Mononuclear cell (primary cell): ENCODE data around the gene MMP15. TPM values are rescaled to one million over a fixed set of nuclear protein-coding genes. Genes with fewer than 3 reads are reported as not detected.
"Not testable (repeated sequence)": the region's sequence is repeated elsewhere in the genome, so short reads cannot be mapped to it uniquely, and the experiment has no call there.

Experiments used
- H3K27me3 ChIP-seq: 2 replicates; pipeline ENCODE4 v1.6.0; 2011; ENCODE audit warnings: low read length, control low read depth; ENCODE audit not compliant: insufficient read depth
- H3K4me1 ChIP-seq: 2 replicates; pipeline ENCODE4 v1.5.1; 2011; ENCODE audit warnings: mild to moderate bottlenecking, low read length, control low read depth; ENCODE audit not compliant: insufficient read depth
- H3K4me3 ChIP-seq: 2 replicates; pipeline ENCODE4 v1.5.1; 2011; ENCODE audit warnings: mild to moderate bottlenecking, low read length, moderate library complexity
- H3K9me3 ChIP-seq: 2 replicates; pipeline ENCODE4 v1.5.1; 2011; ENCODE audit warnings: low read depth, mild to moderate bottlenecking, control low read depth, low read length
- total RNA-seq: library from RNA; depleted of rRNA; stranded (reverse); fragments of >200 nt; gene quantifications from one replicate; pipeline ENCODE4 v1.2.3, GENCODE V29; 2012

The MMP15 gene
- total RNA-seq, 1 donor, result 0.10 TPM

- H3K27me3 ChIP-seq, result no peaks in the 10 kb centered on the region
- H3K4me3 ChIP-seq, result no peak overlapping the region
- H3K4me1 ChIP-seq, result no peaks in the 10 kb centered on the region
- H3K9me3 ChIP-seq, result no peaks in the 10 kb centered on the region
These were observed 60.2 kb downstream of the MMP15 start for GRCh38 chr16:58085584-58086251.

GRCh38 chr16:58086381-58087208 is 61.0 kb downstream of the MMP15 start:
- H3K4me1 ChIP-seq, result no peaks in the 10 kb centered on the region
- no peaks in the 10 kb centered on the region for H3K27me3 ChIP-seq
- H3K4me3 ChIP-seq, result no peak overlapping the region
- H3K9me3 ChIP-seq, result no peaks in the 10 kb centered on the region

GRCh38 chr16:58087209-58087913 is 61.8 kb downstream of the MMP15 start:
- no peaks in the 10 kb centered on the region for H3K27me3 ChIP-seq
- no peaks in the 10 kb centered on the region for H3K4me1 ChIP-seq
- no peak overlapping the region for H3K4me3 ChIP-seq
- H3K9me3 ChIP-seq, result no peaks in the 10 kb centered on the region

GRCh38 chr16:58088091-58088490 is 62.5 kb downstream of the MMP15 start:
- Histone ChIP-seq H3K4me3 (no peak overlapping the region), H3K27me3 (no peaks in the 10 kb centered on the region), H3K4me1 (no peaks in the 10 kb centered on the region)

GRCh38 chr16:58090396-58090795 is 64.8 kb downstream of the MMP15 start:
- H3K4me1 ChIP-seq, H3K27me3 ChIP-seq, H3K4me3 ChIP-seq, H3K9me3 ChIP-seq: not testable (repeated sequence)

More at GRCh38 chr16:58088091-58088490, 62.5 kb downstream of the MMP15 start:
- no peaks in the 10 kb centered on the region for H3K9me3 ChIP-seq

GRCh38 chr16:58094026-58094425 is 68.5 kb downstream of the MMP15 start:
- Histone ChIP-seq H3K4me3 (no peak overlapping the region), H3K9me3 (no peaks in the 10 kb centered on the region), H3K27me3 (no peaks in the 10 kb centered on the region), H3K4me1 (no peaks in the 10 kb centered on the region)

GRCh38 chr16:58094791-58095574 is 69.4 kb downstream of the MMP15 start:
- Histone ChIP-seq H3K4me1 (no peaks in the 10 kb centered on the region), H3K4me3 (no peak overlapping the region), H3K27me3 (no peaks in the 10 kb centered on the region), H3K9me3 (no peaks in the 10 kb centered on the region)

- H3K4me1 ChIP-seq, H3K9me3 ChIP-seq, H3K4me3 ChIP-seq, H3K27me3 ChIP-seq: not testable (repeated sequence)
These were observed 70.0 kb downstream of the MMP15 start for GRCh38 chr16:58095575-58095960.

- H3K4me3 ChIP-seq, result no peak overlapping the region
- no peaks in the 10 kb centered on the region for H3K9me3 ChIP-seq
- no peaks in the 10 kb centered on the region for H3K27me3 ChIP-seq
- no peaks in the 10 kb centered on the region for H3K4me1 ChIP-seq
These were observed 70.7 kb downstream of the MMP15 start for GRCh38 chr16:58096249-58096648.

Other genes starting within 250 kb of the MMP15 start
- gene KIFC3, start 223.3 kb upstream of the MMP15 start, total RNA-seq, result 5.8 TPM
- gene CNGB1, start 54.6 kb upstream of the MMP15 start, total RNA-seq, result not detected
- 5.7 TPM for gene ZNF319, start 25.1 kb upstream of the MMP15 start, total RNA-seq
- gene USB1, start 24.3 kb upstream of the MMP15 start, total RNA-seq, result 20.4 TPM
- gene CFAP20, start 103.6 kb downstream of the MMP15 start, total RNA-seq, result 70.0 TPM
- 34.9 TPM for gene CSNK2A2, start 172.4 kb downstream of the MMP15 start, total RNA-seq